Activated CD4-positive, alpha-beta T cell treated with anti-CD3 and anti-CD28 coated beads, Interleukin-2, Interleukin-4, amounts not matched to agents 100 ng/mL and 50 ng/mL, durations not matched to agents 16 hours and 8 hours (primary cell): ENCODE measurements around the gene CX3CL1.
"Not testable (repeated sequence)": the region's sequence is repeated elsewhere in the genome, so short reads cannot be mapped to it uniquely, and the experiment has no call there.

Experiments used
- DNase-seq: peaks from one replicate; pipeline ENCODE4 v3.0.0-alpha.2; 2020; ENCODE audit warnings: low spot score

The CX3CL1 gene

GRCh38 chr16:57357330-57358085 lies 14.8 kb upstream of the CX3CL1 start:
- DNase-seq = no peak

GRCh38 chr16:57358086-57358420 lies 14.2 kb upstream of the CX3CL1 start:
- no peak for DNase-seq

DNA sequence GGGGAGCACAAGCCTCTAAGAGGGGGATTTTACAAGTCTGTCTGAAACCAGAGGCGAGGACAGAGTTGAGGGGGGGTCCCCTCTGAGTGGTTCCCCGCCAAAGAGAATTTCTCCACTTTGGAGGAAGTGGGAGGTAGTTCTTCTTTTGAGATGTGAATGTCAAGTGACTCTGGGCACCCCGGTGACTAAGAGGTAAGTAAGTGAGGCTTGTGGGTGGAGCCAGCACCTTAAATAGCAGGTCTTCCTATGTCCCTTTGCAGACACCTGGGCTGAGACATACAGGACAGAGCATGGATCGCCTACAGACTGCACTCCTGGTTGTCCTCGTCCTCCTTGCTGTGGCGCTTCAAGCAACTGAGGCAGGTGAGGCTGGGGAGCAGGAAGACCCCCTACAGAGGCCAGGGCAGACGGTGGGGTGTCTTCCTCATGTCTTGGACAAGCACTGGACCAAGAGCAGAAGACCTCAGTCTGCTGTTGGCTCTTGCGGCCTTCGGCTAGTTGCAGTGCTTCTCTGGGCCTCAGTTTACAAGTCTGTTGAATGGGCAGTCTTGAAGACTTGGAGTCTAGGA lies 13.7 kb upstream of the CX3CL1 start, which contains the start of gene CCL22:
CCL22 (plus strand) TSS at position 257 of the 569 bp plus-strand sequence; CDS start at position 291, 34 bp downstream.
- no peak for DNase-seq

GRCh38 chr16:57360321-57360935 lies 11.9 kb upstream of the CX3CL1 start:
- DNase-seq = no peak

DNA sequence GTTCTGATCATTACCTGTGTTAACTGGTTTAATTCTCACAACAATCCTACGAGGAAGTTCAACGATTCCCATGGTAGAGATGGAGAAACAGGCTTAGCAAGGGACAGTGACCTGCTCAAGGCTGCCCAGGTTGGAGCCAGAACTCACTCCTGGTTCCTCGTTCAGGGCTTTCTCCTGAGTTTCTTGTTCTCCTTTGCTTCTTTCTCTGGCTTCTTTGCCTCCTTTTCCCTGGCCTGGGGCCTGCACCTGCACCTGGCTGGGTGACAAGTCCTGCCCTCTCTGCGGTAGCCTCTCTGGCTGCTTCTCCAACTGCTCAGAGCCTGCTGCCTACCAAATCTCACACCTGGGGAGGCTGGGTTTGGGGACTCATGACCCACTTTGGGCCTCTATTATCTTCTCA lies 10.9 kb upstream of the CX3CL1 start:
- DNase-seq = no peak

DNA sequence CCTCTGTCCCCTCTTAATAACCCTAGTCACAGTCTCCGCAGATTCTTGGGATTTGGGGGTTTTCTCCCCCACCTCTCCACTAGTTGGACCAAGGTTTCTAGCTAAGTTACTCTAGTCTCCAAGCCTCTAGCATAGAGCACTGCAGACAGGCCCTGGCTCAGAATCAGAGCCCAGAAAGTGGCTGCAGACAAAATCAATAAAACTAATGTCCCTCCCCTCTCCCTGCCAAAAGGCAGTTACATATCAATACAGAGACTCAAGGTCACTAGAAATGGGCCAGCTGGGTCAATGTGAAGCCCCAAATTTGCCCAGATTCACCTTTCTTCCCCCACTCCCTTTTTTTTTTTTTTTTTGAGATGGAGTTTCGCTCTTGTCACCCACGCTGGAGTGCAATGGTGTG lies 8.1 kb upstream of the CX3CL1 start:
- DNase-seq = no peak

DNA sequence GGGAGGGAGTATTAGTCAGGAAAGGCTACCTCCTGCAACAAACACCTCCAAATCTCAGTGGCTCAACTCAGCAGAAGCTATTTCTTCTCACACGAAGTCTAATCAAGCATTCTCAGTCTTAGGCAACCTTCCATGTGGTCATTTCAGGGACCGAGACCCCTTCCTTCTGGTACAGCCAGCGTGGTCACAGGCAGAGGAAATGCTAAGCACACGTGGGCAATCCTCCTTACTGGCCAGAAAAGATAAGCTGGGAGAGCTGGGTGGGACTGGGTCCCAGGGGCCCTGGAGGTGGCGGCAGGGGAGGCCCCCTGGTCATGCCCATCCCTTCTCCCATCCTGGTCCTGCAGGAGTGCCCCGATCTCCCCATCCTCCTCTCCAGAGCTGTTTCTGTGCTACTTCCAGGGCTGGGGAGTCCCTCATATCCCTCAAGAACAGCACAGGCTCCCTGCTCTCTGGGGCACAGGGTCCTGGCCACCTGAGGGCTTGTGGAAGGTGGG lies 5.7 kb upstream of the CX3CL1 start:
- no peak for DNase-seq

GRCh38 chr16:57367116-57367752 lies 5.1 kb upstream of the CX3CL1 start:
- DNase-seq = no peak

GRCh38 chr16:57371494-57372371 lies 557 bp upstream of the CX3CL1 start:
- DNase-seq = no peak

GRCh38 chr16:57373117-57373947 lies 1.0 kb downstream of the CX3CL1 start:
- DNase-seq = no peak

- DNase-seq = no peak
Measured at GRCh38 chr16:57374067-57374534, 1.8 kb downstream of the CX3CL1 start.

GRCh38 chr16:57374925-57375465 lies 2.7 kb downstream of the CX3CL1 start:
- not testable (repeated sequence) for DNase-seq

GRCh38 chr16:57376313-57376818 lies 4.1 kb downstream of the CX3CL1 start:
- DNase-seq = no peak

DNA sequence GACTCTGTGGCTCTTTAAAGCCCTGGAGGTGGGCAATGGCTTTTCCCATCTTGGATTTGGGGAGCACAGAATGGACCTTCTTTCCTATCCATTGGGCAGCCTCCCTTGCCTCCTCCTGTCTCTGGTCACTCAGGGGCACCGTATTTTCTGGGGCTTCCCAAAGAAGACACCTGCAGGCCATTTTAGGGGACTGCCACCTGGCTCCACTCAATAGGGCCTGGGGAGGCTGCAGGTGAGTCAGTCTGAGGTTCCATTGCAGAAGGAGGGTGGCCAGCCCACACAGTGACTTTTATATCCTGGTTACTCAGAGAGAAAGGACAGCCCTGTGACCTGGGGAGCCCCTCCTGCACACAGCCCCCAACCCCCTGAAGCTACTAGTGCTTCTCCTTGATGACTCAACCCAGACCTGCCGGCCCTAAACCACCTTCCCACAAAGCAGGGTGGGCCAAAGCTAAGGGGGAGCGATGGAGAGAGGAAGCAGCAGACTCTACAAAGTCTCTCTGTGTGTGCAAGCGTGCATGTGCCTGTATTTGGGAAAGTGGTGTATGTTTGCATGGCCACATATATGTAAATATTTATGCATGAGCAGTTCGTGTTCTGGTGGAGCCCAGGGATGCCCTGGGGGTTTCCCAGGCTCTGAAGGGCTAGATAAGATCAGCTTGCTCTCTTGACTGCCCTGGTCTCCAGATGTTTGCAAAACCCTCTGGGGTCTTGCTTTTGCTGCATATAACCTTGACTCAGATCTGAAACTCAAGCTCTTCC lies 5.0 kb downstream of the CX3CL1 start:
- peak; percentile 9 for DNase-seq

DNA sequence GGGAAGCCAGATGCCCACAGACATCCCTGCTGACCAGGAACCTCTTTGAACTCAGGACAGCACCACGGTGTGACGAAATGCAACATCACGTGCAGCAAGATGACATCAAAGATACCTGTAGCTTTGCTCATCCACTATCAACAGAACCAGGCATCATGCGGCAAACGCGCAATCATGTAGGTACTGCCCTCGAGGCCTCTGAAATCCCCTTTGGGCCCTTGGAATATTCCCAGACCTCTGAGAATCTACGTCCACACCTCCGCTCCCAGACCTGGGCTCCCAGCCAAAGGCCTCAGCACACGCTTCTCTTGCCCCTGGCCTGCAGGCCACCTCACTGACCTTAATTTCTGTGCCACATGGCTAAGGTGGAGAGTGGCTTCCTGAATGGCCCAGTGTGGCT lies 7.3 kb downstream of the CX3CL1 start:
- no peak for DNase-seq

- DNase-seq = no peak
Measured at GRCh38 chr16:57380671-57381462, 8.6 kb downstream of the CX3CL1 start.

- DNase-seq = no peak
Measured at GRCh38 chr16:57381791-57382534, 9.7 kb downstream of the CX3CL1 start.
